ENCODE data around the gene CAMKK2.

Gene CAMKK2

GRCh38 chr12:121240062-121240420 is 56.5 kb downstream of the CAMKK2 start:
- TF ChIP-seq CTCF (conservative IDR thresholded peaks at IDR 0.05; ENCODE audit: control insufficient read depth, insufficient read depth, low read depth, low read length): no peak
- no peak for DNase-seq (ENCODE audit: low read depth)
- no peak overlapping the region for H3K4me3 ChIP-seq (ENCODE audit: control insufficient read depth, low read depth, low read length)

DNA sequence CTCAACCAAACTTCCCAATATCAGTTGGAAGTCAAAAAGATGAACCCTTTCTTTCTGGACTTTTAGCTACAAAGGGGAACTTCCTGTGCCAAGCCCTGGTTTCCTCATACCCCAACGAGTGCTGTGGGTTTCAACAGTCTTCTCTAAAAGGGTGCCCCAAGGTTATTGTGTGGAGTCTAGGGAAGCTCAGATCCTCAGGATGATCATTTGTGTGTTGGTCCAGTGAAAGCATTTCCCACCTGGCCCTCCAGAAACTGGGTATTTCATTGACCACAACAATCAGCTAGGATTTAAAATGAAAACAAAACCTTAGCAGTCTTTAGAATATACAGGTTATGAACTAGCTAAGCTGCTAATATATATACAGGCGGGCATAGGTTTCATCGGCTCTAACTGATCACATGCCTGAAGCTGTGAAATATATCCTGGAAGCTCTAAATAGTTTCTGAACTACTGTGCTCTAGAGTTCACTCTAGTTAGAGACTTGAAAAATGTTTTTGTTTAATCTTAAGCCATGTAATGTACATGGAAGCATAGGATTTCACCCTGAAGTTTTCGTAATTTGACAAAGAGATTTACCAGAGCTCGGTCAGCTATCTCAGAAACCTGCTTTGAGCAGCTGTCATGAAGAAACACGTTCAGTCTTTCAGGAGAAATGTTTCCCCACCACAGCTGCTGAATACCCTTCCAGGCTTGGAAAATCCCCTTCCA is 57.0 kb downstream of the CAMKK2 start:
- no peak overlapping the region for H3K4me3 ChIP-seq (ENCODE audit: control insufficient read depth, low read depth, low read length)
- DNase-seq (ENCODE audit: low read depth): no peak
- no peak for TF ChIP-seq CTCF (conservative IDR thresholded peaks at IDR 0.05; ENCODE audit: control insufficient read depth, insufficient read depth, low read depth, low read length)

GRCh38 chr12:121238604-121239350 is 57.7 kb downstream of the CAMKK2 start:
- no peak overlapping the region for H3K4me3 ChIP-seq (ENCODE audit: control insufficient read depth, low read depth, low read length)
- no peak for DNase-seq (ENCODE audit: low read depth)
- no peak for TF ChIP-seq CTCF (conservative IDR thresholded peaks at IDR 0.05; ENCODE audit: control insufficient read depth, insufficient read depth, low read depth, low read length)

DNA sequence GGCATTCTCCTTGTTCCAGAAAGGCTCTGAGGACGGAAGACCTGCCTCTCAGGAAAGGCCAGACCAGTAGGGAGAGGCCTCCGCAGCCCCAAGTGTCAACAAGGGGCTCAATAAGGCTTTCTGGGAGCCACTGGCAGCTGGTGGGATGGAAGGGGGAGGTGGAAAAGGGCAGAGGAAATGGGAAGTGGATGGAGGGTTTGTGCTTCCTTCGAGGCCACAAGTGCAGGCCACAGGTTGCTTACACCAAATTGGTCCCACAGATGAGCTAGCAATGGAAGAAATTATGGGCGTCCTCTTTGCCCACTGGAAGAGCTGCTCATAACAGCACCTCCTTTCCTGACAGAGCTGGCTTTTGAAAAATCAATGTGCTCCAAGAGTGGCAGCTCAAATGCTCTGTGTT is 58.4 kb downstream of the CAMKK2 start:
- no peak for TF ChIP-seq CTCF (conservative IDR thresholded peaks at IDR 0.05; ENCODE audit: control insufficient read depth, insufficient read depth, low read depth, low read length)
- no peak for DNase-seq (ENCODE audit: low read depth)
- H3K4me3 ChIP-seq (ENCODE audit: control insufficient read depth, low read depth, low read length): no peak overlapping the region

DNA sequence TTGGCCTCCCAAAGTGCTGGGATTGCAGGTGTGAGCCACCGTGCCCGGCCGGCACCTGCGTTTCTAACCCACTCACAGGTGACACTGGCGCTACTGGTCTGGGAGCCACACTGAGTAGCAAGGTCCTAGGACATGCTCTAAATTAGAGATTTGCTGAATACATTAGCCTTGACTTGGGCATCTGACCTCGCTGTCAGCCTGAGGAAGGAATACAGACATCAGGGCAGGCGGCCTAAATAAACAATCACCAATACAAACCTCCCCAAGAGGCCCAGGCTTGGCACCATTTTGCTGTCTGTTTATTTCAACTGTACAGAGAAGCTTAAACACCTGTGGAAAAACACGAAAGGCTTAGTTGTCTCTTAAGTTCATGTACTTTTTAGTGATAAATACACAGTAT is 59.1 kb downstream of the CAMKK2 start:
- TF ChIP-seq CTCF (conservative IDR thresholded peaks at IDR 0.05; ENCODE audit: control insufficient read depth, insufficient read depth, low read depth, low read length): no peak
- DNase-seq (ENCODE audit: low read depth): no peak
- H3K4me3 ChIP-seq (ENCODE audit: control insufficient read depth, low read depth, low read length): no peak overlapping the region

DNA sequence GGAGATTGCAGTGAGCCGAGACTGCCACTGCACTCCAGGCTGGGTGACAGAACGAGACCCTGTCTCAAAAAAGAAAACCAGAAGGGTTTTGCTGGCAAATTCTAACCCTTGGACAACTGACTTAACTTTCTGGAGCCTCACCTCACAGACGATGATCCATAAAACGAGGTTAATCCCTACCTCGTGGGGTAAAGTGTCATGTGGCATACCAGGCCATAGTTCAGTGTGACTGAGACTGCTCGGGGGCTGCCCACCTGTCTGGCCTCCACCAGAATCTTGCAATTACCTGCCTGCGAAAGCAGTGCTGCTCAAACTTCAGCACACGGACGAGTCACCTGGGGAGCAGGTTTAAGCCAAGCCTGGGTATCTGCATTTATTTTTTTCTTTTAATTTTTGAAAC is 59.7 kb downstream of the CAMKK2 start:
- DNase-seq (ENCODE audit: low read depth): no peak
- TF ChIP-seq CTCF (conservative IDR thresholded peaks at IDR 0.05; ENCODE audit: control insufficient read depth, insufficient read depth, low read depth, low read length): no peak
- no peak overlapping the region for H3K4me3 ChIP-seq (ENCODE audit: control insufficient read depth, low read depth, low read length)
